Measurements from ENCODE around the gene NGB. TPM values are rescaled to one million over a fixed set of nuclear protein-coding genes. Genes with fewer than 3 reads are reported as not detected.

NGB gene
- total and polyA plus RNA-seq, 2 of the 8 experiments (the other 6 are each of a cell fraction or from before 2014, with no cell fraction given), result 0.30 to 0.60 TPM

- Histone ChIP-seq H3K23ac (ENCODE audit: insufficient read length) (no peak overlapping the region), H4K5ac (ENCODE audit: insufficient read length, low read depth, low read length) (no peak overlapping the region), H3K36me3 (ENCODE audit: control insufficient read depth in 2 of 4, insufficient read depth in 4 of 4, low read length in 3 of 4) (no peaks in the 10 kb centered on the region), H3K4me2 (ENCODE audit: insufficient read depth in 1 of 2, low read depth in 2 of 2, low read length in 2 of 2) (no peak overlapping the region), H3K18ac (ENCODE audit: extremely low read depth, low read length) (no peak overlapping the region), H2BK15ac (ENCODE audit: low read length) (no peak overlapping the region), H2BK20ac (ENCODE audit: low read length) (no peak overlapping the region), H2BK120ac (replicated peaks; ENCODE audit: low read depth, low read length) (no peak overlapping the region), H2AFZ (ENCODE audit: low read length) (no peak overlapping the region), H3K4me1 (replicated peaks in 1 of 4; ENCODE audit: control insufficient read depth in 3 of 4, insufficient read depth in 4 of 4, low read length in 3 of 4) (peaks cover 11 to 28% (median 17%) of the 10 kb centered on the region in 4 experiments; a peak in 6 of 7 replicates), H3K23me2 (ENCODE audit: low read depth, low read length) (peaks cover 4% of the 10 kb centered on the region), H2BK5ac (ENCODE audit: low read depth, low read length) (no peak overlapping the region; the same call in 1 of the 2 replicates), H3K56ac (replicated peaks; ENCODE audit: insufficient read length, low read depth, low read length) (no peak overlapping the region), H3K9me3 (ENCODE audit: insufficient read depth in 2 of 2, low read depth in 1 of 2, low read length in 1 of 2) (no peaks in the 10 kb centered on the region), H3K4ac (replicated peaks; ENCODE audit: insufficient read length, low read depth, low read length) (no peak overlapping the region), H3K79me1 (ENCODE audit: low read depth, low read length) (peaks cover 13% of the 10 kb centered on the region), H3K14ac (ENCODE audit: insufficient read length) (no peak overlapping the region), H2AK5ac (ENCODE audit: low read depth, low read length) (peak overlapping the region; percentile 67), H3K4me3 (ENCODE audit: extremely low read depth in 1 of 4, insufficient read depth in 2 of 4, low read depth in 3 of 4, low read length in 4 of 4) (no peak overlapping the region), H3K27ac (ENCODE audit: low read depth, low read length) (0 out of 2 replicates have a peak overlapping the region, but pooled peaks have one; percentile 6), H3K79me2 (ENCODE audit: control insufficient read depth in 1 of 2, insufficient read depth in 2 of 2, low read length in 2 of 2) (peaks cover 6 to 50% of the 10 kb centered on the region in 2 experiments), H3K9ac (replicated peaks in 1 of 4; ENCODE audit: extremely low read depth in 1 of 4, low read depth in 3 of 4, low read length in 3 of 4) (no peak overlapping the region), H3K27me3 (replicated peaks in 1 of 4; ENCODE audit: control insufficient read depth in 3 of 4, extremely low read depth in 1 of 4, insufficient read depth in 3 of 4, low read length in 3 of 4) (no peaks in the 10 kb centered on the region), H4K8ac (ENCODE audit: extremely low read depth, insufficient read depth, low read length) (peak overlapping the region; percentile 74), H4K91ac (replicated peaks; ENCODE audit: insufficient read length, low read length) (no peak overlapping the region), H4K20me1 (replicated peaks in 1 of 2; ENCODE audit: control insufficient read depth in 1 of 2, insufficient read depth in 2 of 2, low read length in 2 of 2) (peaks cover 0 to 2% of the 10 kb centered on the region in 2 experiments), H2BK12ac (ENCODE audit: low read depth, low read length) (peak overlapping the region; percentile 11; the same call in 1 of the 2 replicates)
- WGBS, 2 experiments (ENCODE audit: extremely low coverage in 1 of 2, insufficient coverage in 1 of 2, insufficient read length in 1 of 2, insufficient replicate concordance in 2 of 2, low coverage in 1 of 2, low lambda C conversion rate in 2 of 2, missing lambda C conversion rate in 1 of 2), result 96% methylated on average over 5 of the region's 5 CpGs; no CpG with 5 or more reads in 1 of the 2 experiments
- ChIA-PET POLR2A (ENCODE audit: partially characterized antibody) (interaction anchor here (1.2 to 1.6 kb wide), 2 partner anchors 10 to 141 kb away, joined by 3 to 6 read pairs; partner anchors contain the start of genes AHSA1 and VIPAS39), CTCF (ENCODE audit: partially characterized antibody) (interaction anchor here (0.8 to 8.6 kb wide), 34 partner anchors 9 to 543 kb away, joined by 3 to 353 read pairs (median 4); partner anchors contain the start of genes SAMD15, TMED8, VIPAS39 and ZDHHC22)
- FAIRE-seq, result no peak
- no peak for DNase-seq (ENCODE audit: low read depth in 1 of 2, low spot score in 2 of 2)
- TF ChIP-seq GABPA (IDR thresholded peaks at IDR 0.05; ENCODE audit: borderline replicate concordance, insufficient read depth, low read length) (no peak), E2F6 (IDR thresholded peaks at IDR 0.05) (no peak), CBX8 (IDR thresholded peaks at IDR 0.05; ENCODE audit: borderline replicate concordance, low read depth, low read length) (no peak), BRCA1 (IDR thresholded peaks at IDR 0.05; ENCODE audit: low read depth, low read length) (no peak), RXRA (IDR thresholded peaks at IDR 0.05; ENCODE audit: insufficient read depth, low read depth, low read length) (no peak), RBBP5 (IDR thresholded peaks at IDR 0.05; ENCODE audit: borderline replicate concordance, low read depth, low read length) (no peak), MAX (IDR thresholded peaks at IDR 0.05) (no peak), CBX5 (IDR thresholded peaks at IDR 0.05; ENCODE audit: low read depth, low read length) (no peak), MAFK (IDR thresholded peaks at IDR 0.05; ENCODE audit: low read depth, low read length) (no peak), EZH2 (IDR thresholded peaks at IDR 0.05; ENCODE audit: low read depth, low read length, severe bottlenecking) (no peak), SIN3A (conservative IDR thresholded peaks at IDR 0.05 in 1 of 2, IDR thresholded peaks at IDR 0.05 in 1 of 2; ENCODE audit: low read depth in 1 of 2, low read length in 2 of 2) (no peak), SP4 (IDR thresholded peaks at IDR 0.05; ENCODE audit: low read length) (no peak)
Observed at GRCh38 chr14:77316872-77317301, 45.9 kb upstream of the NGB start.

All from H1 (cell line).